ENCODE data around the gene BCOR.

BCOR gene

GRCh38 chrX:40035726-40036125 lies 62.0 kb downstream of the BCOR start:
- in situ Hi-C loops (cut with HindIII; ENCODE audit: low sequenced_read_pairs), result no loop called here

GRCh38 chrX:40031911-40032310 lies 65.8 kb downstream of the BCOR start:
- in situ Hi-C loops (cut with HindIII; ENCODE audit: low sequenced_read_pairs), result no loop called here

- in situ Hi-C loops (cut with HindIII; ENCODE audit: low sequenced_read_pairs), result no loop called here
Measured at GRCh38 chrX:40030205-40030604, 67.6 kb downstream of the BCOR start.

DNA sequence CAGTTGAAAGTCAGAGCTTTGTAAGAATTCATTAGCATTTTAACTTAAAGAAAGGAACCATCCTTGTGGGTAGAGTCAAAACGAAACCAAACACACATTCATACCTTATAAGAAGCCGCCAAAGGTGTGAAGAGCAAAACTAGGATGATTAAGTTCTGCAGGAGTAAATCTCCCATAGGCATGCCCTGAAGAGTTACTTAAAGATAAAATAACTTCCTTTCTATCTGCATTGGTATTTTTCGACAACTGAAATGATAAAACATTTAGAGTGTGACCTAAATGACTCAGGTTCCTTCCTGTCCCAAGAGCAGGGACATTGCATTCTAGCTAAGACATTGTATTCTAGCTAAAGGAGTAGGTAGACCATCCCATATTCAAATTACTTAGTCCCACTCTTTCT lies 75.3 kb downstream of the BCOR start:
- in situ Hi-C loops (cut with HindIII; ENCODE audit: low sequenced_read_pairs), result no loop called here

- in situ Hi-C loops (cut with HindIII; ENCODE audit: low sequenced_read_pairs), result no loop called here
Measured at GRCh38 chrX:40021647-40022046, 76.1 kb downstream of the BCOR start.

DNA sequence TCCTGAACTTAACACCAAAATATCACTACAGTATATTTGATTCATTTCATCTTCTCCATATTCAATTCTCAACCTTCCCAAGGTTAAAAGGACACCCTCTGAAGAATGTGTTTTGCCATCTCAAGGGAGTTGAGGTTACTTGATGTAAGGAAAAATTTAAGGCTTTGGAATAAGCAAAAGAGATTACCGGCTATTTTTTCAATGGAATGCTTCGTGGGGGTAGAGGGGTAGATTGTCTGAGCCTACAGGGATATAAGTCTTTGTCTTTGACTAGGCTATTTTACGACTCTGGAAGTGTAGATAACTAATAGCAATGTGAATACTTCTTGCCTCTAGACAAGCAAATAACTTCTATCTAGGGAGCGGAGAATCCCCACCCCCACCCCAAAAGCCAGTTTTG lies 78.2 kb downstream of the BCOR start:
- in situ Hi-C loops (cut with HindIII; ENCODE audit: low sequenced_read_pairs), result no loop called here

DNA sequence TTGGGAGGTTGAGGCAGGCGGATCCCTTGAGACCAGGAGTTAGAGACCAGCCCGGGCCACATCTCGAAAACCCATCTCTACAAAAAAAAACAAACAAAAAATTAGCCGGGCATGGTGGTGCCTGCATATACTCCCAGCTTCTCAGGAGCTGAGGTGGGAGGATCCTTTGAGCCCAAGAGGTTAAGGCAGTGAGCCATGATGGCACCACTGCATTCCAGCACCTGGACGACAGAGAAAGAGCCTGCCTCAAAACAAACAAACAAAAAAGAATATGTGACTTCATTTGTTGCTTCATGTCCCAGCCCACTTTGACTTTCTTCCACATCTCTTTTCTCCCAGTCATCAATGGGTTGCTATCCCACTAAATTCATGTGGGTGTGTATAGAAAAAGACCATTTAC lies 79.7 kb downstream of the BCOR start:
- in situ Hi-C loops (cut with HindIII; ENCODE audit: low sequenced_read_pairs), result no loop called here

DNA sequence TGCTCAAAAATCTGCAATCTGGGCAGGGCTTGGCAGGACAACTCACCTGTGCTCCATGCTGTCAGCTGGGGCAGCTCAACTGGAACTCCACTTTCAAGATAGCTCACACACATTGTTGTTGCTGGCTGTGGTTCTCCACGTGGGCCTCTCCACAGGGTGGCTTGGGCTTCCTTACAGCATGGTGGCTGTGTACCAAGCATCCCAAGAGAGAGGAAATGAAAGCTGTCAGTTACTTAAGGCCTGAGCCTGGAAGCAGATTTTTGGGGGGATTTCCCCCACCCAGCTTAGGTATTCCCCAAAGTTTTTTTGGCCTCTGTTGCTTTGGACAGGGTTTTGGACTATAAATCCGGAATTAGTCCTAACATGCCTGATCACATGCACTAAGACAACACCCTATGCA lies 81.0 kb downstream of the BCOR start:
- in situ Hi-C loops (cut with HindIII; ENCODE audit: low sequenced_read_pairs), result no loop called here

DNA sequence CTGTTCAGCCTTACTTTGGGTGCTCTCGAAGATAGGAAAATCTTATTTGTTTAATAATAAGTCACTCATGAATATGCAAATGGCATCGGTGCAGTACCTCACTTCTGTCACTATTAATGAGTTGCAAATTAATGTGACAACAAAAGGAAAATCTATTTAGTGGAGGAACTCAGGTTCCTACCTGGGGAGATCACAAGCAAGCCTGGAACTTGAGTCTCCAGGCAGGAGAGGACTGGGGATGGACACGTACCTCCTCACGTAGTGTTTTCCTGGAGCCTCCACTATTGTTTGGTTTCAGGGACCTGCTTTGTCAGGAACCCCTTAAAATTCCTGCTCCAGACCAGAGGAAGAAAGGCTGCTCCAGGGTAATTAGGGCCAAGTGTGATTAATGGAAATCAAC lies 82.1 kb downstream of the BCOR start:
- in situ Hi-C loops (cut with HindIII; ENCODE audit: low sequenced_read_pairs), result no loop called here

GRCh38 chrX:40013266-40014195 lies 84.2 kb downstream of the BCOR start:
- in situ Hi-C loops (cut with HindIII; ENCODE audit: low sequenced_read_pairs), result no loop called here

DNA sequence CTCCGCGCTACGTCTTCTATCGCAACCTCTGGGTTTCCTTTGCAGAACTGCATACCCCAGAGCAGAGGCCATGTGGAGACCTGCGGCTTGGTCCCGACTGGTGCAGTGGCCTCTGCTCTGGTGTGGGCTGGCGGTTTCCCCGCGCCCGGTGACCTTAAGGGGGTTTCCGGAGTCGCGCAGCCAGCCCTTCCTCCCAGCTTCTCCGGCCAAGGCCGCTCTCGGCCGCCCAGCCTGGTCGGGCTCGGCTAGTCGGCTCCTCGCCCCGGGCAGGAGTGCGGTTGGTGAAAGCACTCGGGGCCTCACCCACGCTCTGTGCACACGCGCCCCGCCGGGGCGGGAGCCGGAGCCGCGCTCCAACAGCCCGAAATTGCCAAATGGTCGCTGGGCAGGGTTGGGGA lies 84.9 kb downstream of the BCOR start:
- in situ Hi-C loops (cut with HindIII; ENCODE audit: low sequenced_read_pairs), result no loop called here

- in situ Hi-C loops (cut with HindIII; ENCODE audit: low sequenced_read_pairs), result no loop called here
Measured at GRCh38 chrX:40012039-40012867, 85.5 kb downstream of the BCOR start.

- in situ Hi-C loops (cut with HindIII; ENCODE audit: low sequenced_read_pairs), result no loop called here
Measured at GRCh38 chrX:40011322-40012038, 86.3 kb downstream of the BCOR start.

- in situ Hi-C loops (cut with HindIII; ENCODE audit: low sequenced_read_pairs), result no loop called here
Measured at GRCh38 chrX:40010550-40011321, 87.0 kb downstream of the BCOR start.

DNA sequence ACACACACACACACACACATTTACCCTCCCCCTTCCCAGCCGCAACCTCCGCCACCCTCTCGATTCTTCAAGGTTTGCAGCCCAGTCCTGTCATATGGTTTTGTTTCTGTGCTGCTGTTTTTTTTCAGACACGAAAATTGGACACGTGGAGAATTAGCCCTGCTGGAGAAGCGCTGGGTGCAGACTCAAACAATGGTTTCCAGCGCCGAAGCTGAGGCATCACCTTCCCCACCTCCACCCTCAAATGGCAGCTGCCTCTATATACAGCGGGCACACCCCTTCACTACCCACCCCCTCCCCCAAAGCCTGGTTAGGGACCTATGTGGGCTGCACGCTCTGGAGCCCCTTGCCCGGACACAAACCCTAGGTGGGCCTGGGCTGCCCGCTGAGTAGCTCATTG lies 87.9 kb downstream of the BCOR start:
- in situ Hi-C loops (cut with HindIII; ENCODE audit: low sequenced_read_pairs), result no loop called here

GRCh38 chrX:40009462-40009851 lies 88.3 kb downstream of the BCOR start:
- in situ Hi-C loops (cut with HindIII; ENCODE audit: low sequenced_read_pairs), result no loop called here

GRCh38 chrX:40008791-40009461 lies 88.8 kb downstream of the BCOR start:
- in situ Hi-C loops (cut with HindIII; ENCODE audit: low sequenced_read_pairs), result no loop called here

- in situ Hi-C loops (cut with HindIII; ENCODE audit: low sequenced_read_pairs), result no loop called here
Measured at GRCh38 chrX:40007756-40008705, 89.7 kb downstream of the BCOR start.
